Measurements from ENCODE around the gene VAMP5.
"Not testable (repeated sequence)": the region's sequence is repeated elsewhere in the genome, so short reads cannot be mapped to it uniquely, and the experiment has no call there.

GRCh38 chr2:85617723-85618122 lies 33.5 kb downstream of the VAMP5 start:
- TF ChIP-seq POLR2A, CTCF (IDR thresholded peaks at IDR 0.05): not testable (repeated sequence)
